ENCODE measurements around the gene MED10.

DNA sequence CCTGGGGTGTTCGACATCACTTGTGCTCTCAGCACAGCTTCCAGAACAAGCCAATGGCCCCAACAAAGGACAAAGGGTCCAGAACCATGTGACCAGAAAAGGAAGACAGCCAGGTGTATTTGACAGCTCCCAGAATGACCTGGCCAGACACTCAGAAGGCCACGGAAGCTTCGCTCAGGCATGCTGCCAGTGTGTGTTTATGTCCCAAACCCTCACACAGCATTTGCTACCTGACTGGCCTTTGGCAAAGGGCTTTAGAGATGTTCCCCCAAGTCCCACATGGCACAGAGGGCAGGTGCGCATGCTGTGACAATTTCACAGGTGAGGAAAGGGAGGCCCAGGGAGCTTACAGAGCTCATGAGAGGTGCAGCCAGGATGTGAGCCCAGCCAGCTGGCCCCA lies 39.5 kb downstream of the MED10 start:
- TF ChIP-seq, protein P1, sequence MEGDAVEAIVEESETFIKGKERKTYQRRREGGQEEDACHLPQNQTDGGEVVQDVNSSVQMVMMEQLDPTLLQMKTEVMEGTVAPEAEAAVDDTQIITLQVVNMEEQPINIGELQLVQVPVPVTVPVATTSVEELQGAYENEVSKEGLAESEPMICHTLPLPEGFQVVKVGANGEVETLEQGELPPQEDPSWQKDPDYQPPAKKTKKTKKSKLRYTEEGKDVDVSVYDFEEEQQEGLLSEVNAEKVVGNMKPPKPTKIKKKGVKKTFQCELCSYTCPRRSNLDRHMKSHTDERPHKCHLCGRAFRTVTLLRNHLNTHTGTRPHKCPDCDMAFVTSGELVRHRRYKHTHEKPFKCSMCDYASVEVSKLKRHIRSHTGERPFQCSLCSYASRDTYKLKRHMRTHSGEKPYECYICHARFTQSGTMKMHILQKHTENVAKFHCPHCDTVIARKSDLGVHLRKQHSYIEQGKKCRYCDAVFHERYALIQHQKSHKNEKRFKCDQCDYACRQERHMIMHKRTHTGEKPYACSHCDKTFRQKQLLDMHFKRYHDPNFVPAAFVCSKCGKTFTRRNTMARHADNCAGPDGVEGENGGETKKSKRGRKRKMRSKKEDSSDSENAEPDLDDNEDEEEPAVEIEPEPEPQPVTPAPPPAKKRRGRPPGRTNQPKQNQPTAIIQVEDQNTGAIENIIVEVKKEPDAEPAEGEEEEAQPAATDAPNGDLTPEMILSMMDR (IDR thresholded peaks at IDR 0.05; ENCODE audit: low read length), result no peak
- TF ChIP-seq EZH2 (optimal IDR thresholded peaks at IDR 0.05; ENCODE audit: low read depth, low read length), result no peak

Measured in MM.1S (cell line).